Bronchial epithelial cell (primary cell): Measurements from ENCODE around the gene INO80. TPM values are rescaled to one million over a fixed set of nuclear protein-coding genes. Genes with fewer than 3 reads are reported as not detected.
"Not testable (repeated sequence)": the region's sequence is repeated elsewhere in the genome, so short reads cannot be mapped to it uniquely, and the experiment has no call there.

Experiments
- DNase-seq: peaks from one replicate; pipeline ENCODE4 v3.0.0-alpha.2; 2010; ENCODE audit warnings: low read depth
- FAIRE-seq: peaks from 2 replicates; lab custom pipeline; 2011; peaks lifted over from hg19 to GRCh38; lab: Jason Lieb, UNC
- H3K27me3 ChIP-seq: 2 replicates; pipeline ENCODE4 v1.5.1; 2011; ENCODE audit warnings: low read length; ENCODE audit not compliant: control insufficient read depth, insufficient read depth
- H3K36me3 ChIP-seq: 2 replicates; pipeline ENCODE4 v1.5.1; 2011; ENCODE audit warnings: low read length; ENCODE audit not compliant: control insufficient read depth, insufficient read depth
- H3K4me3 ChIP-seq: 2 replicates; pipeline ENCODE4 v1.5.1; 2011; ENCODE audit warnings: mild to moderate bottlenecking, low read depth, low read length, control low read depth
- CTCF ChIP-seq: IDR thresholded peaks from 2 replicates; pipeline ENCODE4 v1.5.1; 2011; ENCODE audit warnings: mild to moderate bottlenecking, moderate library complexity, low read length, control low read depth, inconsistent platforms; ENCODE audit not compliant: insufficient read depth, severe bottlenecking
- total RNA-seq: library from RNA; depleted of rRNA; stranded (reverse); fragments of >200 nt; gene quantifications from 2 replicates; pipeline ENCODE4 v1.2.1, GENCODE V29; 2014

Gene INO80
- total RNA-seq, 1 donor from 2014 or later = 23.7 TPM

- Histone ChIP-seq H3K36me3 (no peaks in the 10 kb centered on the region), H3K27me3 (peaks cover 2% of the 10 kb centered on the region), H3K4me3 (no peak overlapping the region)
- no peak for TF ChIP-seq CTCF
- FAIRE-seq = no peak
- DNase-seq = no peak
Observed at GRCh38 chr15:40968290-40969085, 147.6 kb downstream of the INO80 start.

- DNase-seq (no peak), FAIRE-seq (no peak)
- no peak for TF ChIP-seq CTCF
- peaks cover 2% of the 10 kb centered on the region for H3K27me3 ChIP-seq
- H3K4me3 ChIP-seq = no peak overlapping the region
- H3K36me3 ChIP-seq = no peaks in the 10 kb centered on the region
Observed at GRCh38 chr15:40964634-40965033, 151.4 kb downstream of the INO80 start.

- no peak for TF ChIP-seq CTCF
- FAIRE-seq (no peak), DNase-seq (no peak)
- Histone ChIP-seq H3K27me3 (peaks cover 2% of the 10 kb centered on the region), H3K4me3 (no peak overlapping the region), H3K36me3 (no peaks in the 10 kb centered on the region)
Observed at GRCh38 chr15:40964006-40964405, 152.1 kb downstream of the INO80 start.

- no peak for DNase-seq
- FAIRE-seq = peak; percentile 13
- no peak for TF ChIP-seq CTCF
Observed at GRCh38 chr15:40963201-40963600, 152.9 kb downstream of the INO80 start.

GRCh38 chr15:40962317-40962716 is 153.8 kb downstream of the INO80 start:
- FAIRE-seq, H3K27me3 ChIP-seq, H3K36me3 ChIP-seq, DNase-seq, H3K4me3 ChIP-seq: not testable (repeated sequence)

More at GRCh38 chr15:40963201-40963600, 152.9 kb downstream of the INO80 start:
- peaks cover 2% of the 10 kb centered on the region for H3K27me3 ChIP-seq
- H3K4me3 ChIP-seq = no peak overlapping the region
- H3K36me3 ChIP-seq = no peaks in the 10 kb centered on the region

GRCh38 chr15:40961740-40962139 is 154.3 kb downstream of the INO80 start:
- not testable (repeated sequence) for FAIRE-seq, H3K36me3 ChIP-seq, H3K4me3 ChIP-seq, H3K27me3 ChIP-seq, DNase-seq

- FAIRE-seq = no peak
Observed at GRCh38 chr15:40960925-40961324, 155.2 kb downstream of the INO80 start.

More at GRCh38 chr15:40960925-40961324, 155.2 kb downstream of the INO80 start:
- H3K4me3 ChIP-seq = no peak overlapping the region
- no peak for DNase-seq
- H3K27me3 ChIP-seq = peaks cover 2% of the 10 kb centered on the region
- TF ChIP-seq CTCF = no peak
- peaks cover 6% of the 10 kb centered on the region for H3K36me3 ChIP-seq
